Nephron (organoid): ENCODE results near the gene GRIK4.
A peak's percentile ranks its signal among the peaks of the same experiment; 100 is the strongest.

Experiments used
- H3K27ac Mint-ChIP-seq, 3 experiments: 2 replicates each; pipeline ENCODE4 v1.8.0; 2020; ENCODE audit warnings: mixed read lengths in 3 of 3, mild to moderate bottlenecking in 2 of 3, moderate library complexity in 1 of 3
- H3K27me3 Mint-ChIP-seq: 2 replicates; pipeline ENCODE4 v1.8.0; 2021; ENCODE audit warnings: low read depth, mild to moderate bottlenecking, moderate library complexity, mixed read lengths
- H3K36me3 Mint-ChIP-seq: 2 replicates; pipeline ENCODE4 v1.8.0; 2020; ENCODE audit warnings: low read depth, mixed read lengths
- H3K4me1 Mint-ChIP-seq: 2 replicates; pipeline ENCODE4 v1.8.0; 2020; ENCODE audit warnings: mixed read lengths
- H3K4me3 Mint-ChIP-seq, 3 experiments: 2 replicates each; pipeline ENCODE4 v1.8.0; 2020; ENCODE audit warnings: mild to moderate bottlenecking in 3 of 3, mixed read lengths in 3 of 3, moderate library complexity in 2 of 3
- H3K9me3 Mint-ChIP-seq: 2 replicates; pipeline ENCODE4 v1.8.0; 2020; ENCODE audit warnings: mixed read lengths
- CTCF ChIP-seq, 3 experiments: fragments of 200-600 bp; sonication (generic); IDR thresholded peaks; one replicate each; pipeline ENCODE4 v1.5.0; 2021; ENCODE audit warnings: antibody characterized with exemption in 3 of 3; ENCODE audit not compliant: unreplicated experiment in 3 of 3

Gene GRIK4

GRCh38 chr11:120558744-120559431, 47.3 kb downstream of the GRIK4 start:
- Mint-ChIP-seq H3K4me3 (no peak overlapping the region), H3K4me1 (peaks cover 32% of the 10 kb centered on the region), H3K27me3 (peaks cover 65% of the 10 kb centered on the region), H3K27ac (no peak overlapping the region), H3K9me3 (no peaks in the 10 kb centered on the region), H3K36me3 (no peaks in the 10 kb centered on the region)
- no peak for TF ChIP-seq CTCF (IDR thresholded peaks at IDR 0.05; ENCODE audit: unreplicated experiment in 3 of 3)

- Mint-ChIP-seq H3K27me3 (peaks cover 71% of the 10 kb centered on the region), H3K4me1 (peaks cover 25% of the 10 kb centered on the region), H3K36me3 (no peaks in the 10 kb centered on the region), H3K9me3 (no peaks in the 10 kb centered on the region), H3K27ac (no peak overlapping the region), H3K4me3 (no peak overlapping the region)
- TF ChIP-seq CTCF (IDR thresholded peaks at IDR 0.05; ENCODE audit: unreplicated experiment in 3 of 3) = no peak
Observed at GRCh38 chr11:120561286-120561685, 49.7 kb downstream of the GRIK4 start.

GRCh38 chr11:120562806-120563425, 51.4 kb downstream of the GRIK4 start:
- Mint-ChIP-seq H3K36me3 (no peaks in the 10 kb centered on the region), H3K9me3 (no peaks in the 10 kb centered on the region), H3K4me3 (peak overlapping the region; percentile 51 to 63 (median 59)), H3K4me1 (peaks cover 24% of the 10 kb centered on the region), H3K27me3 (peaks cover 69% of the 10 kb centered on the region), H3K27ac (peak overlapping the region; percentile 10 to 34 (median 32))
- no peak for TF ChIP-seq CTCF (IDR thresholded peaks at IDR 0.05; ENCODE audit: unreplicated experiment in 3 of 3)

- TF ChIP-seq CTCF (IDR thresholded peaks at IDR 0.05; ENCODE audit: unreplicated experiment in 3 of 3) = no peak
Observed at GRCh38 chr11:120563703-120564572, 52.4 kb downstream of the GRIK4 start.

GRCh38 chr11:120564573-120565311, 53.2 kb downstream of the GRIK4 start:
- no peaks in the 10 kb centered on the region for H3K36me3 Mint-ChIP-seq
- H3K4me3 Mint-ChIP-seq = peak overlapping the region; percentile 64 to 68 (median 65)
- H3K4me1 Mint-ChIP-seq = peaks cover 24% of the 10 kb centered on the region
- H3K27ac Mint-ChIP-seq = no peak overlapping the region
- no peak for TF ChIP-seq CTCF (IDR thresholded peaks at IDR 0.05; ENCODE audit: unreplicated experiment in 3 of 3)
- H3K9me3 Mint-ChIP-seq = no peaks in the 10 kb centered on the region
- peaks cover 56% of the 10 kb centered on the region for H3K27me3 Mint-ChIP-seq

More at GRCh38 chr11:120563703-120564572, 52.4 kb downstream of the GRIK4 start:
- H3K4me1 Mint-ChIP-seq = peaks cover 24% of the 10 kb centered on the region
- peak overlapping the region; percentile 6 to 72 (median 34) for H3K27ac Mint-ChIP-seq
- H3K4me3 Mint-ChIP-seq = peak overlapping the region; percentile 50 to 65 (median 56)
- peaks cover 60% of the 10 kb centered on the region for H3K27me3 Mint-ChIP-seq
- H3K9me3 Mint-ChIP-seq = no peaks in the 10 kb centered on the region
- H3K36me3 Mint-ChIP-seq = no peaks in the 10 kb centered on the region
